Activated gamma-delta T cell treated with Interleukin-2 at 50 U/mL for 16 hours (primary cell): ENCODE results near the gene BNIP3.
"Not testable (repeated sequence)": the region's sequence is repeated elsewhere in the genome, so short reads cannot be mapped to it uniquely, and the experiment has no call there.

Experiments
- DNase-seq: peaks from one replicate; pipeline ENCODE4 v3.0.0-alpha.2; 2020

BNIP3 gene

DNA sequence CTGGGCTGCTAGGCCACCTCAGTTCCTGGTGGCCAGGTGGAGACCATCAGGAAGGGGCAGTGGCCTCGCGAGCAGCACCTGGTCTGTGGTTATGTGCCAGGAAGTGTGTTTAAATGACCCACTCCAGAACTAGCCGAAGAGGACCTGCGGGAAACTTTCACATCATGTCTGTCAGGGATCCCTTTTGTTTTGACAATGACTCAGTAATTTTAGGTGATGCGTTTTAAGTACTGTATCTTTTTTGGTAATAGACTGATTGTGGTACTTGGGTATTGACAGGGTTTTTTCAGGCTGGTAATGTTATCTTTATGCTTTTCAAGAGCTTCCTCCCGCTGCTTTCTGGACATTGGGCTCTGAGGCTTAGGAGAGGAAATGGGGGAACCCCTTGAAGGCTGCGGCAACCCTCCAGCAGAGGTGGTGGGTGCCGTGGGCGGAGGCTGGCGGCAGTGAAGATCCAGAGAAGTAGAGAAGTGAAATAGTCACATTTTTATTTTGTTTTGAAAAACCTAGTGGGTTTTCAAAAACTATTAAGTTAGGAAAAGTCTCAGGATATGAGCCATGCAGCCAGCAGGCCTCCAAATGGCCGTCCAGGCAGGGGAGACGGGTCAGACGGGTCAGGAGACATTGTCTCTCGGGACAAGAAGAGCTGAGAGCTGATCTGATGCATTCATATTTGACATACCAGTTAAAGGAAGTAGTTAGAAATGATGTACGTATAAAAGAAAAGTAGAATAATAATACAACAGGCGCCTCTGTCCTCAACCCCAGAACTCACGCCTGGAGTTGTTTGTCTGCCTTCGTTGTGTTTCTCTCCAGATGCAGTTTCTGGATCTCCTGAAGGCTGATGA is 53.3 kb downstream of the BNIP3 start:
- peak; percentile 14 for DNase-seq

DNA sequence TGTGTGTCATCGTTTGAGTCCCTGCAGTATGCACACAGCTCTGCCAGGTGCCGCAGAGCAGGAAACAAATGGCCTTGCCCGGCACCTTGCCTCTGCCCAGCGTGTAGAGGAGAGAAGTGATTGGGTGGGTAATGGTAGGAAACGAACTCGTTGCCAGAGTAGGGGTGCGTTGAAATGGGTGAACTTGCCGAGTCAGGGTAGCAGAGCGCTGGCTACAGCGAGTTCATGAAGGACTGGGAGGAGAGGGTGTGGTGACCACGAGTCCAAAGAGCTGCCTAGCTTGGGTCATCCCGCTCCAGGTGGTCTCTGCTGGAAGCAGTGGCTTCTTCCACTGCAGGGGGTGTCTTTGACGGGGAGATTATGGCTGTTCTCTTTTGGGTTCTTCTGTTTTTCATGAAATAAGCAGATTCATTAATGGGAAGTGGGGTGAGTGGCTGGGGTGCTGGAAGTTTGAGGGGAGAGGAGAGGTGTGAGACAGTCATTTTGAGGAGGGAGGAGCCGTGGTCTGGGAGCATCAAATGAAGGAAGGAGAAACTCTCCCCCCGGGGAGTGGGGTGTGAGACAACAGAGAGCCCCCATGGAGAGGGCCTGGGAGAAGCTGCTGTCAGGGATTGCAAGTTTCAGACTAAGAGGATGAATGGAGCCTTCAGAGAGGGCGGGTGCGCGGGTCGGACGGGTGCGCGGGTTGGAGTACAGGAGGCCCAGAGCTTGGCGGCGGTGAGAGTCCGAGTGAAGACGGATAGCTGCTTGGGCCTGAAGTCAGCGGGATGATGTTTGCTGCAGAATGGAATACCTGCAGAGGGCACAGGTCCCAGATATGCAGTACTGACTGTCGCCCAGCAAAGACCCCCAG is 54.8 kb downstream of the BNIP3 start:
- no peak for DNase-seq

DNA sequence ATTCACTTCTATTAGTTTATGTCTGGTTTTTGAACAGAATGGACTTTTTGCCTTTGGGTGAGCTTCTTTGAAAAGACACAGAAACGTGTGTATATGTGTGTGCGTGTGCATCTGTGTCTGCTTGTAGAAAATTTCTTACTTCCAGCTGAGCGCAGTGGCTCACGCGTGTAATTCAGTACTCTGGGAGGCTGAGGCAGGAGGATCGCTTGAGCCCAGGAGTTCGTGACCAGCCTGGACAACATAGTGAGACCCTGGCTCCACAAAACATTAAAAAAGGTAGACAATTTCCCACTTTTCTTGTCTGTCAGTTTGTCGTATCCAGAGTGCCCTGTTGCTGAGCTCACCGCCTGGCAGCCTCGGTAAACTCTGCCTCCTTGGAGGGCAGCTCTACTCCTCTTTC is 55.5 kb downstream of the BNIP3 start:
- DNase-seq, result no peak

- DNase-seq, result no peak
Observed at GRCh38 chr10:131925716-131926115, 56.0 kb downstream of the BNIP3 start.

DNA sequence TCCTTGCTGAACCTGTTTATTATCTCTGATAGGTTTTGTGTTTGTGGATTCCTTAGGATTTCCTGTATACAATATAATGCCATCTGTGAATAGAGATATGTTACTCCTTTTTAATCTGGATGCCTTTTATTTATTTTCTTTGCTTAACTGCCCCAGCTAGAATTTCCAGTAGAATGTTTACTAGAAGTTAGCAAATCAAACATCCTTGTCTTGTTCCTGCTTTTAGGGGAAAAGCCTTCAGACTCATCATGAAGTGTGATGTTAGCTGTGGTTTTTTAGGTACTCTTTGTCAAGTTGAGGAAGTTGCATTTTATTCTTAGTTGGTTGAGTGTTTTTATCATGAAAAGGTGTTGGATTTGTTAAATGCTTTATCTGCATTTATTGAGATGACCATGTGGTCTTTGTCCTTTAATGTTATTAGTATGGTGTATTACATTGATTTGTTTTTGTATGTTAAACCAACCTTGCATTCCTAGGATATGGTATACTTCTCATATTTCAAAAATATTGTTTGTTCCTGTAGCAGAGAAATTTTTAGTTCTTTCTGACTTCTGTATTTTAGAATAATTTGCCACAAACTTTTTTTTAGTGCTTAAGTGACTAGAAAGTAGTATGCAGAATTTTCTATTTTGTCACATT is 56.6 kb downstream of the BNIP3 start:
- DNase-seq, result no peak

DNA sequence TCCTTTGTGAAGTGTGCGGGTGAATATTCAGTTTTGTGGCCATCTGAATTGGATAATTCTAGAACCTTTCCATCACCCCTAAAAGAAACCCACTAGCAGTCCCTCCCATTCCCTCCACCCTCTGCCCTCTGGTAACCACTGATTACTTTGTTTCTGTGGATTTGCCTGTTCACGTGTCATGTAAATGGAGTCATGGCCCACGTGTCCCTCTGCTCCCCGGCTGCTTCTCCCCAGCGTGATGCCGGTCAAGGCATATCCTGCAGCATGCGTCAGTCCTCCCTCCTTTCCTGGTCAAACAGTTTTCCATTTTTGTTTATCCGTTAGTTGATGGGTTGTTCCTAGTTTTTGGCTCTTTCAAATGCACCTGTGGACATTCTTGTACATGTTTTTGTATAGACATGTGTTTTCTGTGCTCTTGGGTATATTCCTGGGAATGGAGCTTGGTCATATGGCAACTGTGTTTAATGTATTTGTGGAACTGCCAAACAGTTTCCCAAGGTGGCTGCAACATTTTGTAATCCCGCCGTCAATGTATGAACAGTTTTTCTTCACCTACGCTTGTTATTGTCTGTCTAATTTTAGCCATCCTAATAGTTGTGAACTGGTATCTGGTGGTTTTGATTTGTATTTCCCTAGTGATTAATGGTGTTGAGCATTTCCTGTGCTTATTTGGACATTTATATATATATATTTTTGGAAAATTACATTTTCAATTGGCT is 58.5 kb downstream of the BNIP3 start:
- no peak for DNase-seq

DNA sequence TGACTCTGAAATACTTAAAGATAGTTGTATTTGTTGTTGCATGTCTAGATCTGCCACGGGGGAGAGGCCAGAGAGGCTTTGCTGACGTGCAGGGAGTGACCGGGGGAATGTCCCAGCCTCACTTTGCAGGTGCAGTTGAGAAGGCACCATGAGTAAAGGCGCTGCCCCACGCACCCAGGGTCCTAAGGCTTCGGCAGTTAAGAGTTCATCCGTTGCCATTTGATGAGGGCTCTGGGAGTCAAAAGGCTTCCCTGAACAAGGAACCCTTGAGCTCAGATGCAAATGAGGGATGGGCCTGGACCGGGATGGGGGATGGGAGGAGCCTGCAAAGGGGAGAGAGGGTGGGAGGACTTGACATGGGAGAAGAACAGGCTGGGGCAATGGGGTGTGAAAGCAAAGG is 60.5 kb downstream of the BNIP3 start:
- no peak for DNase-seq

DNA sequence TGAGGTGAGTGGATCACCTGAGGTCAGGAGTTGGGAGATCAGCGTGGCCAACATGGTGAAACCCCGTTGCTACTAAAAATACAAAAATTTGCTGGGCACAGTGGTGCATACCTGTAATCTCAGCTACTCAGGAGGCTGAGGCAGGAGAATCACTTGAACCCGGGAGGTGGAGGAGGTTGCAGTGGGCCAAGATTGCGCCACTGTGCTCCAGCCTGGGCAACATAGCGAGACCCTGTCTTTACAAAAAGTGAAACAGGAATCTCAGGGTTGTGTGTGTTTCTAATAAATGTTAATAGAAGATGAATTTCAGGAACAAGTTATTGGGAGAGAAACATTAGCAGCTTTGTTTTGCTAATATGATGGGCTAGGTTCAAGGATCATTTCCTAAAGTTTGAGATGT is 61.0 kb downstream of the BNIP3 start:
- DNase-seq, result no peak

- DNase-seq, result no peak
Observed at GRCh38 chr10:131920151-131920550, 61.6 kb downstream of the BNIP3 start.

- DNase-seq, result not testable (repeated sequence)
Observed at GRCh38 chr10:131919461-131919860, 62.3 kb downstream of the BNIP3 start.
